Uterus (tissue), 2 donors: Measurements from ENCODE around the gene TRIM45.
A peak's percentile ranks its signal among the peaks of the same experiment; 100 is the strongest.

Source experiments
- POLR2A ChIP-seq, 2 donors: fragments of 450-650 bp; IDR thresholded peaks; one replicate each; pipeline ENCODE4 v1.6.1; 2016; ENCODE audit warnings: antibody characterized with exemption in 2 of 2, mild to moderate bottlenecking in 1 of 2, moderate library complexity in 1 of 2
- TF ChIP-seq, protein P1 (sequence below), 4 experiments: fragments of 200-600 bp in 2 of 4; fragments of 450-650 bp in 2 of 4; sonication (generic) in 2 of 4; IDR thresholded peaks; one replicate each; pipeline ENCODE4 v1.5.1; 2016 to 2019; ENCODE audit warnings: antibody characterized with exemption in 4 of 4, mild to moderate bottlenecking in 2 of 4, moderate library complexity in 1 of 4

DNA sequence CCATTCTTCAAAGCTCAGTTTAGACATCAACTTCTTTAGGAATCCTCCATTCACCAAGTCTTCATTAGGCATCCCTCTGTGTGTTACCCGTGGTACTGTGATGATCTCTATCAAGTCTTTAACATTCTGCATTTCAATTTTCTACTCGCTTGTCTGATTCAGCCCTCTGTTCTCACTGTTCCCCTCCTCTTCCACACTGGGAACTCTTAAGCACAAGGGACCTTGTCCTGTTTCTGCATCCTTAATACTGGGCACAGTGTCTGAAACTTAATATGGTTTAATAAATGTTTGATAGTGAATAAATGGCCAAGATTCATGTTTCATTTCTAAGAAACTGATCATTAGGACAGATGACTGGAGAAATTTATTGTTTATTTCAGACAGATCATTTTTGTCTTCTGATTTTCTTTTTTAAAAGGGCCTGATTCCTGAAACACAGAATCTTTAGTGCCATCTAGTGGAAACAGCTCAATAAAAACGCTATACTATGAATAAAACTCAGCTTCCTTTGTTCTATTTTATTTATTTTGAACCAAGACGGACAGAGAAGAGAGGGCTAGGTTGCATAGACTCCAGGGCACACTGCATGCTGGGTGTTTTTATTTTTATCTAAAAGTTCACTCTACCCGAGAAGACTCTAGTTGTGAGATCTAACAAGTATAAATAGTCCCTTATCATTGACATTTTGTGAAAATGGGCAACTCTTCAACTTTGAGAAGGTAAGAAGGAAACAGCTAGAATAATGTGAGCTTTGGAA, 7.0 kb upstream of the TRIM45 start:
- TF ChIP-seq POLR2A (IDR thresholded peaks at IDR 0.05) = no peak
- TF ChIP-seq, protein P1, sequence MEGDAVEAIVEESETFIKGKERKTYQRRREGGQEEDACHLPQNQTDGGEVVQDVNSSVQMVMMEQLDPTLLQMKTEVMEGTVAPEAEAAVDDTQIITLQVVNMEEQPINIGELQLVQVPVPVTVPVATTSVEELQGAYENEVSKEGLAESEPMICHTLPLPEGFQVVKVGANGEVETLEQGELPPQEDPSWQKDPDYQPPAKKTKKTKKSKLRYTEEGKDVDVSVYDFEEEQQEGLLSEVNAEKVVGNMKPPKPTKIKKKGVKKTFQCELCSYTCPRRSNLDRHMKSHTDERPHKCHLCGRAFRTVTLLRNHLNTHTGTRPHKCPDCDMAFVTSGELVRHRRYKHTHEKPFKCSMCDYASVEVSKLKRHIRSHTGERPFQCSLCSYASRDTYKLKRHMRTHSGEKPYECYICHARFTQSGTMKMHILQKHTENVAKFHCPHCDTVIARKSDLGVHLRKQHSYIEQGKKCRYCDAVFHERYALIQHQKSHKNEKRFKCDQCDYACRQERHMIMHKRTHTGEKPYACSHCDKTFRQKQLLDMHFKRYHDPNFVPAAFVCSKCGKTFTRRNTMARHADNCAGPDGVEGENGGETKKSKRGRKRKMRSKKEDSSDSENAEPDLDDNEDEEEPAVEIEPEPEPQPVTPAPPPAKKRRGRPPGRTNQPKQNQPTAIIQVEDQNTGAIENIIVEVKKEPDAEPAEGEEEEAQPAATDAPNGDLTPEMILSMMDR (IDR thresholded peaks at IDR 0.05) = peak; percentile 38 to 70 (median 54)
